Activated CD4-positive, alpha-beta T cell treated with anti-CD3 and anti-CD28 coated beads for 1 hour (primary cell): ENCODE results near the gene GPC6.

Source experiments
- DNase-seq: peaks from one replicate; pipeline ENCODE4 v3.0.0-alpha.2; 2020

Gene GPC6

DNA sequence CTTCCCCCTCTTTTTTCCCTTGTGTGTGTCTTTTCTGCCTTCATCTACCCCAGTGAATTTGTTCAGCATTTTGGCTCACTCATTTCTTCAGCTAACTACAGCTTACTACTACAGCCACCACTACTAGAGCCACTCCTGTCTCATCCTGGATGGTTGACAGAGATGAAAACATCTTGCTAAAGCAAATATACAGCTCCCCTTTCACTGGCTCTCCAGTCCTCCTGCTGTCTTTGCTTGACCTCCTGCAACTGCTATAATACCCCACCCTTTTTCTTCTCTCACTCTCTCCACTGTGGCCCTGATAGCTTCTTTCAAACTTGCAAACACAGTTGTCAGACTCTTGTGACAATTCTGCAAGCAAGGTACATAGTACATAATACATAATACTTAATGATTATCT lies 729.3 kb downstream of the GPC6 start:
- DNase-seq = no peak

GRCh38 chr13:93956426-93956825 lies 729.8 kb downstream of the GPC6 start:
- no peak for DNase-seq

DNA sequence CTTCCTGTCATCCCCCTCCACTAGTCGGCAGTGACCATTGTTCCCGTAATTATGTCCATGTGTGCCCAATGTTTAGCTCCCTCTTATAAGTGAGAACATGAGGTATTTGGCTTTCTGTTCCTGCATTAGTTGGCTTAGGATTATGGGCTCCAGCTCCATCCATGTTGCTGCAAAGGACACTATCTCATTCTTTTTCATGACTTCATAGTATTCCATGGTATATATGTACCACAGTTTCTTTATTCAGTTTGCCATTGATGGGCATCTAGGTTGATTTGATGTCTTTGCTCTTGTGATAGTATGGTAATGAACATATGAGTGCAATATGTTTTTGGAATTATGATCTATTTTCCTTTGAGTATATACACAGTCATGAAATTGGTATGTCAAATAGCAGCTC lies 730.8 kb downstream of the GPC6 start:
- no peak for DNase-seq

DNA sequence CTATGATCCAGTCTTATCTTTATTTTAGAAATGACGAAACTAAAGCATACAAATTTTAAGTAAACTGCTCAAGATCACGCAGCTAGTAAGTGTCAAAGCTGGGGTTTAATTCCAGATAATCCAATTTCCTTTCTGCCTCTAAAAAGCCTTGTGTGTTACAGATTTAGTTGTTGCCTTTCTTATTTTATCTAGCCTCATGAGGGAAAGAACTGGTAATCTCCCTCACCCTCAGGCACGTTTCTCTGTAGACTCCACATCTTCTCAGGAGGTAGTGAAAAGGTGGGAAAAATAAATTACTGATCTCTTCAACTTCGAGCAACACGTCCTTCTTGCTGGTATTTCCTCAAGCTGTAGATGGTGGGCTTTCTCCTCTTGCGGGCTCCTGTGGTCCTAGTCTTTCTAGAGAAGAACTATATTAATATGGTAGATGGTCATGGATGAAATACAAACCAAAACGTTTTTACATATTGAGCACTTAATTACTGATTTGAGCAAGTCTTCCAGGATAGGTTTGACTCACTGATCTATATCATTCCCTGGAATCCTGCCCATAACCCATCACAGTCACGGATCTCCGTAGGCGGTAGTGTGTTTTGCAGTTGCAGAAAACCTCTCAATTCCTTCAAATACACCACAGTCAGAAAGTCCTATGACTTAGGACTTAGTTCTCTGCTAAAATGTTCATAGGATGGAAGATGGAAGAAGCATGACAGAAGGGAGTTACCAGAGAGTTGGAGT lies 733.4 kb downstream of the GPC6 start:
- no peak for DNase-seq

GRCh38 chr13:93963266-93964145 lies 736.9 kb downstream of the GPC6 start:
- DNase-seq = no peak

DNA sequence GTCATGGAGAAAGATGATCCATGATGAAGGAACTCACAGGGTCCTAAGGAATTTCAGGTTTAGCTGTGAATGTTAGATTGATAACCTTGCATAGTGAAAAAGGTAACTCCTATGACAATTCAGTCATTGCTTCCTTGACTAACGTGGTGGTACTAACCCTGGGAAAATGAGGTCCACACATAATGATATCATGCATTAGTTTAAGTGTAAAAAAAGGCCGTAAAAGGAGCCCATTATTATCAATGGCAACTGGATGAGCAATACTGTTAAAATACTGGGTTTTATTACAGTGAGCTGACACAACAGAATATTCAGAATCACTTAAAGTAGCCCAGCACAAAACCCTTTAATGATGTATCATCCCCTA lies 737.5 kb downstream of the GPC6 start:
- DNase-seq = no peak

GRCh38 chr13:93965587-93965986 lies 739.0 kb downstream of the GPC6 start:
- DNase-seq = no peak

- DNase-seq = no peak
Observed at GRCh38 chr13:93966267-93966936, 739.8 kb downstream of the GPC6 start.

GRCh38 chr13:93967286-93967685 lies 740.7 kb downstream of the GPC6 start:
- DNase-seq = no peak

- no peak for DNase-seq
Observed at GRCh38 chr13:93975242-93975641, 748.6 kb downstream of the GPC6 start.

DNA sequence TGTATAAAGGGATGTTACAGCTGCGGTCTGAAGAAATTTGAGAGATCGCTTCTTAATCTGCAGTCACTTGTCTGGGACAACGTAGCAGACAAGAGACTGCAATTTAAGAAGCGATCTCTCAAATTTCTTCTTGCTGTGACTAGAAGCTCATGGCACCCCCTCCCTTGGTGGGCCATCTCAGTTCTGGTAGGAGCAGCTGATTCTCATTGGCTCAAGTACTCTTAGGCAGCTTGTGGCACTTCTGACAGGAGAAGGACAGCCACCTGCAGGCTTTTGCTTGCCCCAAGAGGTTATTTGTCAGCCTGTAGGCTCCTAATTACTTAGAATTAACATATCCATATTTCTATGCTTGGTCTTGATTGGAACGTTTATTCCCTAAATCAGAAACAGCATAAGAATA lies 749.9 kb downstream of the GPC6 start:
- no peak for DNase-seq

GRCh38 chr13:93977986-93978385 lies 751.4 kb downstream of the GPC6 start:
- DNase-seq = no peak

GRCh38 chr13:93981426-93981977 lies 754.9 kb downstream of the GPC6 start:
- DNase-seq = no peak

- DNase-seq = no peak
Observed at GRCh38 chr13:93982179-93982918, 755.7 kb downstream of the GPC6 start.

GRCh38 chr13:93984052-93984451 lies 757.4 kb downstream of the GPC6 start:
- DNase-seq = no peak

DNA sequence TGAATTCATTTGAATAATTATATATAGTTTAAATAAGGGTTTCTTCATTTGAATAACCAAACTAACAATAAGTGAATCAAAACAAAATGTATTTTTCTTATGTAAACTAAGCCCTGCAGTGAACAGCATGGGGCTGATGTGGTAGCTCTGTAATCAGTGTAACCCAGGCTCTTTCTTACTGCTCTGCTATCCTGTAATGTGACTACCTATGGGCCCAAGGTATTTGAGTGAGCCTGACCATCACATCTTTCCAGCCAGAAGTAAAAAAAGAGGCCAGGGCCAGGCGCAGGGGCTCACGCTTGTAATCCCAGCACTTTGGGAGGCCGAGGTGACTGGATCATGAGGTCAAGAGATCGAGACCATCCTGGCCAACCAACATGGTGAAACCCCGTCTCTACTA lies 758.3 kb downstream of the GPC6 start:
- DNase-seq = no peak

GRCh38 chr13:93987458-93987857 lies 760.9 kb downstream of the GPC6 start:
- no peak for DNase-seq

- no peak for DNase-seq
Observed at GRCh38 chr13:93991569-93991968, 765.0 kb downstream of the GPC6 start.

DNA sequence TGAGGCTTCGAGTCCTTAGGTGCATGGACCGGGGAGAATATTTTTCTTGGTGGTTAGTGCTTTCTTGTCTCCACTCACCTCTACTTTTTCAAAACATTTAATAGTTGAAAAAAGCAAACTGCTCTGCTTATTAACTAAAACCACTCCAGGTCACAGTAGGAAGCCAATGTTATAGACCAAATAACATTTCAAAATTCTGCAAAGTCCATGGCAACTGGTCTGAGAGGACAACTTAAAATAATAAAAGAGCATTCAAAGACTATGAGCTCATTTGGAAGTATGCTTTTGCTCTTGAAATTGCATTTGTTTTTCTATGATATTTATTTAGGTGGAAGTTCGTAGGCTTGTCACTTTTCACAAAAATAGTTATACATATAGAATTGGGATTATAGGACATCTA lies 769.9 kb downstream of the GPC6 start:
- no peak for DNase-seq

DNA sequence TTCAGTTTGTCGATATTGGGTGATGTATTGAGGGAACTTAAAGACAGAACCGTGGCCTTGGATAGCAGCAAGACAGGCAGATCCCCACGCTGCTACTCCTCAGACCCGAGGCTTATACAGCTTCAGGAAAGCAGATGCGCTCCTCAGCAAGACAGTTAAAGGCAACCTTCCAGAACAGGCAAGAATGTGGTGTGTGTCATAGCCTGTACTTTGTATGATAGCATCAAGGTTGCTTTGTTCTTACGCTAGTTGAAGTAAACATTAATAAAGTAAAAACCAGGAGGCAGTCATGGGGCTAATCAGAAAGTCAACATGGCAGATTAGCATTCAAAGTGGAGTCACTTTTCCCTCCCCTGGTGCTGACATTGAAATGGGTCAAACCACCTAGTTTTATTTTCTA lies 779.7 kb downstream of the GPC6 start:
- DNase-seq = no peak

DNA sequence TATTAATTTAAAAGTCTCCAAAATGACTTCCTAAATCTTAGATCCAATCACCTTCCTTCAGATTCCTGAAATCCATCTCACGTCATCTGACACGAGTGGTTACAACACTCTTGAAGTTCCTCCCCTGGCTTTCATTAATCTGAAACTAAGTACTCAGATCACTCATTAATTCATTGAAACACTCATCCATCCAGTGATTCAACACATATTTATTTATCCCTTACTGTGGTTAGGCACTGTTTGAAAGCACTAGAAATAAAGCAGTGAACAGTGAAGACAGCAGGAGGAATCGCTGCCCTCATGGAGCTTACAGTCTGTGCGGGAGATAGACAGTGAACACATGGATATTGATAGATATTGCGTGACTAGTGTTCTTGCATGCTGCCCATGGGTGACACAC lies 780.5 kb downstream of the GPC6 start:
- no peak for DNase-seq

GRCh38 chr13:94009701-94010100 lies 783.1 kb downstream of the GPC6 start:
- no peak for DNase-seq

- DNase-seq = no peak
Observed at GRCh38 chr13:94014461-94014860, 787.9 kb downstream of the GPC6 start.
